Adipose tissue (tissue), 3 donors: ENCODE results near the gene ASMTL. TPM values are rescaled to one million over a fixed set of nuclear protein-coding genes. Genes with fewer than 3 reads are reported as not detected.
"Not testable (repeated sequence)": the region's sequence is repeated elsewhere in the genome, so short reads cannot be mapped to it uniquely, and the experiment has no call there.

Experiments
- H3K27ac ChIP-seq: one replicate; pipeline ENCODE4 v1.5.1; 2013; ENCODE audit warnings: low read depth, low read length
- WGBS, 3 donors: extraction: QIAGEN DNeasy Blood & Tissue Kit; methylation state at CpG; one replicate each; pipeline ENCODE4 v1.1.7; 2013; 5-methylcytosine and 5-hydroxymethylcytosine counted together
- polyA plus RNA-seq, 3 donors: library from polyadenylated mRNA; stranded (reverse); fragments of 200-250 nt; gene quantifications; one replicate each; pipeline ENCODE4 v1.2.3, GENCODE V29; 2013
- donor health status: healthy with polysubstance abuse.
- donor health status: Bipolar disorder and iron deficiency.
- donor health status: healthy.

The ASMTL gene
- polyA plus RNA-seq, 3 donors: 20.2 to 35.2 (median 22.3) TPM

DNA sequence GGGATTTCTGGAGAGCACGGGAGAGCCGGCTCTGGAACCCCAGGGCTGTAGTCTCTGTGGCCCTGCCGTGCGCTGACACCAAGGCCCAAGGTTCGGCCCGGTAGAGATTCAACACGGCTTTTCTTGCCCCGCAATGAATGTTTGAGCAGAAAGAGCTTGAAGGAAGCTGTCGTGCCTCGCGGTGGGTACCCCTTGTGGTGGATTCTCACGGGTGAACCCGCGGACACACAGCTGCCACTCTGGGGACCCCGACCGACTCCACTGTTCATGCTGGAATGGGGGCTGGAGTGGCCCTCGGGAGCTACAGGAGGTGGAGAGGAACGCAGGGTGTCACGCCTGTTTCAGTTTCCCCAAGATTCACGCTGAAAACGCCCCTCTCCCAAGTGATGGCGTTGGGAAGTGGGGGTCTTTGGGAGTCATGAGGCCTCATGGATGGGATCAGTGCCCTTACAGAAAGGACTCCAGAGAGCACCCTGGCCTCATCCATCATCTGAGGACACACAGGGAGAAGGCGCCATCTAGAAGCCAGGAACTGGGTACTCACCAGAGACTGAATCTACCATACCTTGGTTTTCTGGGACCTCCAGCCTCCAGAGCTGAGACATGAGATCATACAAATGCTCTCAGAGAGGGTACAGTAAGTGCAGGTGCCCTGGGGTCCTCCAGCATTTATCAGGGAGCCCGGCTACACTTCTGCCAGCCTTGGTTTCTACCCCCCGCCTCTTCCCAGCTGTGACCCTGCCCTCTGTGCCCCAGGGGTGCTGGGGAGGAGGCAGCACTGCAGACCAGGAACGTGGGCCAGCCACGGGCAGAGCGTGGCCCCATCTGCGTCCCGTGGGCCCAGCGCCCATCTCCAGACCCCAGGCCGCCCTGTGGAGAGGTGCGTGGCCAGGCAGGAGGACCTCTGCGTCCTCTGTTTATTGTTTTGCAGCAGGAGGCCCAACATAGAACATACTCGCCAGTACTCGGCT is 67.2 kb downstream of the ASMTL start:
- WGBS, 3 donors: 93 to 95% (median 94%) methylated on average over 36 of the region's 36 CpGs

DNA sequence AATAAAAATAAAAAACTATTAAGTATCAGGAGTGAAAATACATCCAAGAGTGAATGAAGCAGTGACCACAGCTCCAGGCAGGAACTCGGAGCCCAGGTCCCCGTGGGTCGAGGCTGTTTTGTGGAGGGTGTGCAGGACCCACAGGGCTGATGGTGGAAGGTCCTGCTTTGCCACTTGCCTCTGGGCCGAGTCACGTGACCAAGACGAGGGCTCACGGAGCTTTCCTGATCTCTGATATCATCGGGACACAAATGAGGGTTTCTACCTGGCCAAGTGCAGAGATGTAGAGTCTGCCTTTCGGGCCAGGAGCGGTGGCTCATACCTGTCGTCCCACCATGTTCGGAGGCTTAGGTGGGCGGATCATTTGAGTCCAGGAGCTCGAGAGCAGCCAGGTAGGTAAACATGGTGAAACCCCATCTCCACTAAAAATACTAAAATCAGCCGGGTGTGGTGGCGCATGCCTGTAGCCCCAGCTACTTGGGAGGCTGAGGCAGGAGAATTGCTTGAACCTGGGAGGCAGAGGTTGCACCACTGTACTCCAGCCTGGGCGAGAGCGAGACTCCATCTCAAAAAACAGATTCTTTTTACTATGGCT is 68.0 kb downstream of the ASMTL start:
- WGBS, 3 donors: 95 to 97% (median 96%) methylated on average over 18 of the region's 18 CpGs

More for the DNA sequence above, 67.2 kb downstream of the ASMTL start:
- H3K27ac ChIP-seq: no peak overlapping the region

GRCh38 chrX:1380672-1381233 is 72.0 kb downstream of the ASMTL start:
- no peak overlapping the region for H3K27ac ChIP-seq
- 67 to 72% (median 69%) methylated on average over 20 of the region's 20 CpGs for WGBS, 3 donors

More for the DNA sequence above, 68.0 kb downstream of the ASMTL start:
- H3K27ac ChIP-seq: no peak overlapping the region

- WGBS, 3 donors: 89 to 92% (median 91%) methylated on average over 24 of the region's 24 CpGs
- H3K27ac ChIP-seq: no peak overlapping the region
These were observed 74.4 kb downstream of the ASMTL start for GRCh38 chrX:1378306-1378759.

DNA sequence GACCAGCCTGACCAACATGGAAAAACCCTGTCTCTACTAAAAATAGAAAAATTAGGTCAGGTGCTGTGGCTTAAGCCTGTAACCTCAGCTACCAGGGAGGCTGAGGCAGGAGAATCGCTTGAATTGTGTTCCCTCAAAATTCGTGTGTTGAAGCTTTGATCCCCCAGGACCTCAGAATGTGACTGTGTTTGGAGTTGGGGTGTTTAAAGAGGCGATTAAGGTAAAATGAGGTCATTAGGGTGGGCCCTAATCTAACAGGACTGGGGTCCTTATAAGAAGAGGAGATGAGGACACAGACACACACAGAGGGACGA is 84.4 kb downstream of the ASMTL start:
- H3K27ac ChIP-seq: no peak overlapping the region
- WGBS, 3 donors: 82 to 89% (median 85%) methylated on average over 4 of the region's 4 CpGs

DNA sequence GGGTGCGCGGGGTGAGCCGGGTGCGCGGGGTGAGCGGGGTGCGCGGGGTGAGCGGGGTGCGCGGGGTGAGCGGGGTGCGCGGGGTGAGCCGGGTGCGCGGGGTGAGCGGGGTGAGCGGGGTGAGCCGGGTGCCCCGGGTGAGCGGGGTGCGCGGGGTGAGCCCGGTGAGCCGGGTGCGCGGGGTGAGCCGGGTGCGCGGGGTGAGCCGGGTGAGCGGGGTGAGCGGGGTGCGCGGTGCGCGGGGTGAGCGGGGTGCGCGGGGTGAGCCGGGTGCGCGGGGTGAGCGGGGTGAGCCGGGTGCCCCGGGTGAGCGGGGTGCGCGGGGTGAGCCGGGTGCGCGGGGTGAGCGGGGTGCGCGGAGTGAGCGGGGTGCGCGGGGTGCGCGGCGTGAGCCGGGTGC is 86.3 kb downstream of the ASMTL start:
- H3K27ac ChIP-seq: not testable (repeated sequence)
- 85 to 93% (median 87%) methylated on average over 4 to 50 of the region's 63 CpGs for WGBS, 3 donors

- WGBS, 3 donors: 93 to 98% (median 97%) methylated on average over 2 of the region's 2 CpGs
These were observed 90.8 kb downstream of the ASMTL start for GRCh38 chrX:1361910-1362309.

GRCh38 chrX:1361275-1361674 is 91.4 kb downstream of the ASMTL start:
- no peak overlapping the region for H3K27ac ChIP-seq
- WGBS, 3 donors: 85 to 91% (median 85%) methylated on average over 12 of the region's 12 CpGs

More at GRCh38 chrX:1361910-1362309, 90.8 kb downstream of the ASMTL start:
- no peak overlapping the region for H3K27ac ChIP-seq

DNA sequence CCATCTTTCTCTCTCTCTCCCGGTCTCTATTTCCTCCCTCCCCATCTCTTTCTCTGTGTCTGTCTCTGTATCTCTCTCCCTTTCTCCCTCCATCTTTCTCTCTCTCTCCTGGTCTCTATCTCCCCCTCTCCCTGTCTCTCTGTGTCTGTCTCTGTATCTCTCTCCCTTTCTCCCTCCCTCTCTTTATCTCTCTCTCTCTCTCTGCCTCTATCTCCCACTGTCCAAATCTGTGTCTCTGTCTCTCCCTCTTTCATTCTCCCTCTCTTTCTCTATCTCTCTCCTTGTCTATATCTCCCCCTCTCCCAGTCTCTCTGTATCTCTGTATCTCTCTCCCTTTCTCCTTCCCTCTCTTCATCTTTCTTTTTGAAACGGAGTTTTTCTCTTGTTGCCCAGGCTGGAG is 92.5 kb downstream of the ASMTL start:
- H3K27ac ChIP-seq: no peak overlapping the region
- WGBS, 3 donors: 82 to 88% (median 85%) methylated on average over 2 of the region's 2 CpGs

DNA sequence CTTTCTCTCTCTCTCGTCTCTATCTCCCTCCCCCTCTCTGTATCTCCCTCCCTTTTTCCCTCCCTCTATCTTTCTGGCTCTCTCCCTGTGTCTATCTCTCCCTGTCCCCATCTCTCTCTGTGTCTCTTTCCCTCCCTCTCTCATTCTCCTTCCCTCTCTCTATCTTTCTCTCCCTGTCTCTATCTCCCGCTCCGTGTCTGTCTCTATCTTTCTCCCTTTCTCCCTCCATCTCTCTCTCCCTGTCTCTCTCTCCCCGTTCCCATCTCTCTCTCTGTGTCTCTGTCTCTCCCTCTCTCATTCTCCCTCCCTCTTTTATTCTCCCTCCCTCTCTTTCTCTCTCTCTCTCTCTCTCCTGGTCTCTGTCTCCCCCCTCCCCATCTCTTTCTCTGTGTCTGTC is 93.2 kb downstream of the ASMTL start:
- 65 to 87% (median 86%) methylated on average over 4 of the region's 4 CpGs for WGBS, 3 donors
- H3K27ac ChIP-seq: no peak overlapping the region

DNA sequence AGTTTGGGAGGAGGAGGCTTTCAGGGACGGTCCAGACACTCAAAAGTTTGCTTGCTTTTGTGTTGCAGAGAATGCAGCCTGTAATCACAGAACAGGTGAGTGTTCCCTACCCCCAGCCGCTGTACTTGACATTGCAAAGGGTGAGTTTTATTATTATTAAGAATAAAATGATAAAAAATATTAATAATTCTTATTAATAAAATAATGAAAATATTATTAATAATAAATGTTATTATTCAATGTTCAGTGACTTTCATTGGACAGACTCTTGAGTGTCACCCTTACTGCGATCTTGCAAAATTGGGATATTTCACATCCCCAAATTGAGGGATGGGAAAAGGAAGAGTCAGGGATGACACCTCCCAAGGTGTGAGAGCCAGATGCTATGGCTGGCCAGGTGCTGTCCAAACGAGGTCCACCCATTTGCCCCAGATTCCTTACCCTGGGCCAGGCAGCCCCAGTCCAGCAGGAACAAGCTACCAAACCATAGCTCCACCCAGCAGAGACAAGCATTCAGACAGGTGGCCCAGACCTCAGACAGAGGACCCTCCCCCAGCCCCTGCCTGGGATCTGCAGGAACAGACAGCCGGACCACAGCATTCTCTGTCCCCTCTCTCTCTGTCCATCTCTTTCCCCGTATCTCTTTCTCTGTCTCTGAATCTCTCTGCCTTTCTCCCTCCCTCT is 93.8 kb downstream of the ASMTL start:
- no peak overlapping the region for H3K27ac ChIP-seq
- WGBS, 3 donors: 85 to 92% (median 86%) methylated on average over 6 of the region's 6 CpGs

DNA sequence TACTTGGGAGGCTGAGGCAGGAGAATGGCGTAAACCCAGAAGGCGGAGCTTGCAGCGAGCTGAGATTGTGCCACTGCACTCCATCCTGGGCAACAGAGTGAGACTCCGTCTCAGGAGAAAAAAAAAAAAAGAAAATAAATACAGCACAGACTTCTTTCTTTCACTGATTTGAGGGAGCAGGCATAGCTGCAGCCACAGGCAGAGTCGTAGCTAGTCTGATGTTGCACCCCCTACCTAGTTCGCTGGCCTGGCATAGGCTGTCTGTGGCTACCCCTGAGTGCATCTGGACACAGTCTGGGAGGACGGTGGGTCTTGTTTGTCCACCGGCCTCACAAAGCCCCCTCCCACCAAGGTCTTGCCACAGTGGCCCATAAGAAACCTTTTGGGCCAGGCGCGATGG is 94.7 kb downstream of the ASMTL start:
- WGBS, 3 donors: 96 to 97% (median 97%) methylated on average over 10 of the region's 10 CpGs
- no peak overlapping the region for H3K27ac ChIP-seq

DNA sequence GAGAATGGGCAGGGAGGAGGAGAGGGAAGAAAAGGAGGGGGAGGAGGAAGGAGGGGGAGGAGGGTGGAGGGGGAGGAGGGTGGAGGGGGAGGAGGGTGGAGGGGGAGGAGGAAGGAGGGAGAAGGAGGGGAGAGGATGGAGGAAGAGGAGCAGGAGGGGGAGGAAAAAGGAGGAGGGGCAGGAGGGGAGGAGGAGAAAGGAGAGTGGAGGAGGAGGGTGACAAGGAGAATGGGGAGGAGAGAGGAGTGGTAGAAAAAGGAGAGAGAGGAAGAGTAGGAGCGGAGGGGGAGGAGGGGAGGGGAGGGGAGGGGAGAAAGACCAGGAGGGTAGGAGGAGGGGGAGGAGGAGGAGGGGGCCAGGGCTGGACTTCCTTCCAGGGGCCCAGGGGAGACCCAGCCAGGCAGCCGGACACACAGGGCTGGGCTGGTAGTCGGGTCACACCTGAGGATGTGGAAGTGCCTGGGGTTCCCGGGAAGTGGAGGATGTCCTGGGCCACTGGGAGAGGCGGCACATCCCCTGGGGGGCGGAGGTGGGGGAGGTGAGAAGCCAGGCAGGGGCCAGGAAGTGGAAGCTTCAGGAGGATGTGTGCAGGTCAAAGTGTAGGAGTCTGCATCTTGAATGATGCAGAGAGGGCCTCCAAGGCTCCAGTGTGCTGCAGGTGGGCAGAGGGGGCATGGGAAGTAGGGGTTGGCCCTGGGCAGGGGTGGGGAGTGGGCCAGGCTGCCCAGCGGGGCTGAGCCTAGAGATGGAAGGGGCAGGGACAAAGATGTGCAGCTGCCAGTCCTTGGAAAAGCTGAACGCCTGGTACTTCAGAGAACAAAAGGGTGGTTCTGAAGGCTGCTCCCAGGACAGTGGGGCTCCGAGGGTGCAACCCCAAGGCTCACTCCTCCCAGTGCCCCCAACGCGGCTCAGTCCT is 97.3 kb downstream of the ASMTL start:
- no peak overlapping the region for H3K27ac ChIP-seq

GRCh38 chrX:1354036-1355019 is 98.4 kb downstream of the ASMTL start:
- WGBS, 3 donors: 79 to 89% (median 84%) methylated on average over 11 of the region's 11 CpGs
- no peak overlapping the region for H3K27ac ChIP-seq

More for the DNA sequence above, 97.3 kb downstream of the ASMTL start:
- WGBS, 3 donors: 33 to 41% (median 36%) methylated on average over 10 to 11 of the region's 11 CpGs
